Frontal cortex (tissue), 4 donors: ENCODE results near the gene RAD51D. TPM values are rescaled to one million over a fixed set of nuclear protein-coding genes. Genes with fewer than 3 reads are reported as not detected.
A peak's percentile ranks its signal among the peaks of the same experiment; 100 is the strongest.

Source experiments
- DNase-seq, 2 donors: peaks; one replicate each; pipeline ENCODE4 v3.0.0; 2012; ENCODE audit warnings: low spot score in 2 of 2
- FAIRE-seq: peaks from 2 replicates; lab custom pipeline; 2012; peaks lifted over from hg19 to GRCh38; lab: Jason Lieb, UNC
- total RNA-seq: library from RNA; depleted of rRNA; stranded (reverse); fragments of >200 nt; gene quantifications from one replicate; pipeline ENCODE4 v1.2.3, GENCODE V29; 2014
- donor health status: control.
- donor health status: control.
- donor health status: control.

Gene RAD51D
- total RNA-seq, 1 donor from 2014 or later, result 9.8 TPM

DNA sequence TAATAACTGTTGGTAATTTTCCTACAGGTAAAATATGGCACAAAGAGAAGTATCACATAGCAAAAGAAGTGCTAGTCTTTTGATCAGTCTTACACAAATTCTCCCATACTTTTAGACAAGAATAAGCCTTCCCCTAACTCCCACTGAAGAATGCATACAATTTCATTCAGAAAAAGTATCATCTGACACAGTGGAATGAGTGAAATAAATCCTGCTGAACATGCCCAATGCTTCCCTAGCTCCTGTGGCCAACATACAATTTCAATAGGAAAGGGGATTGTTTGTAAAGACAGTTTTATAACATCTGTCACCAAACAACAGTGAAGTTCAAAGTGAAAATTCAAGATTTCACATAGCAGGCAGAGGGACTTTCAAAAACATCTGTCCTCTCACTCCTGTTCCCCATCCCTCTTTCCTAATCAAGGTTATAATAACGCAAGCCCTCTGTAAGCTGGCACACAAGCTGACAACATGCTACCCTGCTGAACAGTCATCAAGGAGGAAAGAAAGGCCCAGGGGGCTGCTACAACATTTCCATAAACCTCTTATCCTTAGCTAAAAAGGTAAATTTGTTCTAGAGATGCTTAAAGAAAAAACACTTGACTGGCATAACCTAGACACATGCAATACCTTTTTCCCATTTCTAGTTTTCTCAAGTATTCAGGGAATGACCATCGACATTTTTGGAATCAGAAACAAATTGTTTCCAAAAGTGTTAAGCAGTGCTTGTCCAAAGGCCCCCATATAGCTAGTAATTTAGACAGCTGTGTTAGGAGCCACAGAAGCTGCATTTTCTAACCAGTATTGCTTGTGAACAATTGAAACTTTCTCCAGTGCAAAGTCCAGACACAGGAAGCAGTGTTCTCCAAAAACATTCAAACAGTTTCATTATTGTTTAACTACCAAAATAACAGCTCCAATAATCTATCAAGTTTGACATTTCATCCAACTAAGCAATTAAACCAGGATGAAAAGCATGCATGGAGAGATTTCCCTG, 44.7 kb downstream of the RAD51D start:
- peak; percentile 26 for FAIRE-seq
- DNase-seq, result no peak

DNA sequence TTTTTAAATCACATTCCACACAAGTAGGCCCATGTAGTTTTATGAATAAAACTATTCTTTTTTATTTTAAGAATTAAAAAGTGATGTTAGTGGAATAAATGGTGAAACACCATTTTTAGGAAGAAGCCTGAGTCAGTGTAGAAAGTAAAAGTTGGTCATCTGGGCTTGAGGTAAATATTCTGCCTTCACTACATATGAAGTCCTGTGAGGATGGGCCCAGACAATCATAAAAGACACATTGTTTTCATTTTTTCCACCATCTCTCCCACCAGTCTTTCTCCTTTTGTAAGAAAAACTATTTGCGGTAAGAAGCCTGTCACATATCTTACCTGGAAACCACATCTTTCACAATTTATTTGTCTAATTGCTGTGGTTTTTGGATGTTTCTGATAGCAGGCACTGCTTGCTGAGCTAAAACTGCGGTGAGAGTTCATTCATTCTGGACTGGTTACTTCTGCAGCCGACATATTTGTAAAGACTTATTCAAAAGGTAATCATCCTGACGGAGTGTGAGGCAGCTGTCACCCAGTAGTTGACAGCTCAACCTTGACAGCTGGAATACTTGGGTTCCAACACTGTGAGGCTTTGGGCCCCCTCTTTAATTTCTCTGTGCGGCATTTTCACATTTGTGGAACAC, 45.6 kb downstream of the RAD51D start:
- no peak for DNase-seq
- FAIRE-seq, result no peak

DNA sequence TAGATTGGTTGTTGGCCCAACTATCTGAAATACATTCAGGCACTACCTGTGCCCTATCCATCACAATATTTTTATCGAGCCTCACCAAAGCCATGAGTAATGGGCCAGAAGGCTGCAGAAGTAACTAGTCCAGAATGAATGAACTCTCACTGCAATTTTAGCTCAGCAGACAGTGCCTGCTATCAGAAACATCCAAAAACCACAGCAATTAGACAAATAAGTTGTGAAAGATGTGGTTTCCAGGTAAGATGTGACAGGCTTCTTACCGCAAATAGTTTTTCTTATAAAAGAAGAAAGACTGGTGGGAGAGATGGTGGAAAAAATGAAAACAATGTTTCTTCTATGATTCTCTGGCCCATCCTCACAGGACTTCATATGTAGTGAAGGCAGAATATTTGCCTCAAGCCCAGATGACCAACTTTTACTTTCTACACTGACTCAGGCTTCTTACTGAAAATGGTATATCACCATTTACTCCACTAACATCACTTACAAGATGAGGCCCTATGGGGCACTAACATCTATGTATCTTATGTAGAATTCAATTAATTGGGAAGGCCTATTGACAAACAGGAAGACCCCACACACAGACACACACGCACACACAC, 46.4 kb downstream of the RAD51D start:
- no peak for DNase-seq
- no peak for FAIRE-seq

DNA sequence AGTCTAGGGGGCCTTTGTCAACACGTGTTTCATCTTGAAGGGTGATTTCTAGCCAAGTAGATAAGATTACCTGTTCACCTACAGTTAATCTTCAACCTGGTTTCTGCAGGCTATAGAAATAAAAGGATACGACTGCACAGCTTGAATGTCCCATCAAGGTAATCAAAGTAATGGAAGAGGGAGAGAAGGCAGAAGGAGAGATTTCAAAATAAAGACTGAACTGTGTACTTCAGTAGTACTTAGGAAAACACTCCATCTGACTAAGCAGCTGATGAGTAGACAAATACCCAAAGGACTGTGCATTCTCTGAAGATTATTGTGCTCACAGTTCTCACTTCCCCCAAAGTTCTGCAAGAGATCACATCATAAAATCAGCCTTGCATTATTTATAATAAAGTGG, 50.3 kb downstream of the RAD51D start:
- DNase-seq, result no peak
- no peak for FAIRE-seq

DNA sequence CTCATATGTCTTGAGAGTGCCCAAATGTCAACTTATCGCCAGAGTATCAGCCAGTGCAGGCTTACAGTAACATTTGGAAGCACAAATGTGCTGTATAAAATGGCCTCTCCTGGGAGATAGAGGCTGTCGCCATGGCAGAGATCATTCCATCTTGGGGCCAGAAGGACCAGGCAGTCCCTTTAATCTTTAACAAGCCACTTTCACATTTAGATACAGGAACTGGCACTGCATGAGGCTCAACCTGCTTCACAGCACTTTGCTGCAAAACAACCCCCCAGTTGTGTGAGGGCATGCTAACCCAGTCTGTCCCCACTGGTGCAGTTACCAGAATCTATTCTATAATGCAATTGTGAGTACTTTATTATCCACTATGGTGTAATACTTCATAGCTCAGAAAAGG, 51.4 kb downstream of the RAD51D start:
- FAIRE-seq (no peak), DNase-seq (no peak)

DNA sequence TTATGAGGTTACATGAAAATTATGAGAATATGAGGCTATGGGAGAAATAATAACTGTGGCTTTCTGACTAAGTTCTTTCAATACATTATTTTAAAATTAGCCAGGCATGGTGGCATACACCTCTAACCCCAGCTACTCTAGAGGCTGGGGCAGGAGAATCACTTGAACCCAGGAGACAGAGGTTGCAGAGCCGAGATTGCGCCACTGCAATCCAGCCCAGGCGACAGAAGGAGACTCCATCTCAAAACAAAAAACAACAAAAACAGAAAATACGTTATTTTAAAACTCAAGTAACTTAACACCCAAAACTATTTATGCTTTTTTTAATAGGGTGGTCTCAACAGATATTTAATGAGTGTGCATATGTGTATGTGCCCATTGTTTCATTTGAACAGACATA, 53.8 kb downstream of the RAD51D start:
- FAIRE-seq, result no peak
- DNase-seq, result no peak

DNA sequence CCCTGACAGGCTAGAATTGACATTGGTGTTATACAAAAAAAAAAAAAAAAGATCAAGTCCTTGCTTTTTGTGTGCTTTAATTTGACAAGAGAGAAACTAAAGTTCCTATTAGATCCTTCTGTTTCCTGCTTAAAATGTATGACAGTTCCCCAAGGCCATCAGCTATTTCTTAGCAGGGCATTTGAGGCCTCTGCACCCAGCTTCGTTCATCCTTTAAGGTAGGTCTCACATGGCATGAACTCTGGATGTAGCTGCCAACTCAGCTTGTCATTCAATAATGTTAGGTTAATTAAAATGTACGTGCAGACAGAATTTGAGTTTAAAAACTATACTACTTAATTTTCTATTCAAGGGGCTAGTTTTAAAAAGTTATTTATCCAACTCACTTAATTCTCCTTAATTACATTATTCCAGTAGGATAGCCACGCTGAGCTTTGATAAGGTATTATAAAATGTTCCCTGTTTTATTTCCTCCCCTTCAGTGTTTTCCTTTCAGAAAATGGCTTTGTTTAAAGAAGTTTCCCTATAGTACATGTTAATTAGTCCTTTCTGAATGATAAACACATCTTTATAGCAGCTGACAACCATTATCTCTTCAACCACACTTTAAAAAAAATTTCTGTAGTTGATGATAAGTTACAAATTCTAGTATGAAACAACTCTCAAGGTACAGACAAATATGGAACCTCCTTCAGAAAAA, 55.0 kb downstream of the RAD51D start:
- FAIRE-seq (no peak), DNase-seq (no peak)

DNA sequence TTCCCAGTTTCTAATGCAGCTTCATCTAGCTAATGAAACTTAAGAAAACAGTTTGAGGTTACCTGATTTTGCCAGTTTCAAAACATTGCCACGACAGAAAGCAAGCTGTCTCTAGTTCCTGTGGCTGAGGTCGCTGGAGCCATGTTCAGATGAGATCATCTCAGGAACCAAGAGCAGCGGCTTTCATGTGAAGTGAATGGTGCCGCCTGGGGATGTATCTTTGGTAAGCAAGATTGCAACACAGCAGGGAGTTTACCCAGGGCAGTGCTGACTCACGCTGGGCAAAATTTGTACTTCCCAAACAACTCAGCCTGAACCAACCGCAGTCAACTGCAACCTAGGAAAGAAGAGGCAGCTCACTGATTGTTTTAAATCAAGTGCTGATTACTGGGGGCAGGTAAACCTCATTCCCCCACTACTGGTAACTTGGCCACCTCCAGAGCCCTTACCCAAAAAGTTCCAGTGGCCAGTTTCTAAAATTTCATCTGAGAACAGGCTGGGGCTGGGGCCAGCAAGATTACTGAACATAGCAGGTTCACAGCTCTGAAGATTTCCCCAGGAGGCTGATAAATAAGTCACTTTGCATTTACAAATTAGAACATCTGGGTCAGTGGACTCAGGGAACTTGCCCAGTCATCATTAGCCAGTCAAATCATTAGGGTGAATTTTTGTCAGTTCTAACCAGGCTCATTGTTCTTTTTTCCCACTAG, 56.0 kb downstream of the RAD51D start, which contains the start of gene RFFL:
Gene RFFL (minus strand): TSS at position 194 of the 710 bp plus-strand sequence. CDS start 37,154 bp downstream, outside the sequence.
- FAIRE-seq (no peak), DNase-seq (peak; percentile 47 to 71)

DNA sequence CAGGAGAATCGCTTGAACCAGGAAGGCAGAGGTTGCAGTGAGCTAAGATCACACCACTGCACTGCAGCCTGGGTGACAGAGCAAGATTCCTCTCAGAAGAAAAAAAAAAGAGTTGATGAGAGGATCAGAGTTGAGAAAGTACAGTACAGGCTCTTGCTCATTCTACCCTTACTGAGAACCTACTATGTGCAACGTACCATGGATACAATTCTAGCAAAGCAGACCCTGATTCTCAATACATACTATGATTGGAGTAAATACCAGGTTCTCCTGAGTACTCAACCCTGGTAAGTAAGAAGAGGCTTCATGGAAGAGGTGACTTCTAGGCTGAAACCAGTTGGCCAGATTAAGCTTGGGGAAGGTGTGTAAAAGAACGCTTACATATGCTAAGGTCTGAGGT, 57.4 kb downstream of the RAD51D start:
- DNase-seq, result no peak
- no peak for FAIRE-seq

DNA sequence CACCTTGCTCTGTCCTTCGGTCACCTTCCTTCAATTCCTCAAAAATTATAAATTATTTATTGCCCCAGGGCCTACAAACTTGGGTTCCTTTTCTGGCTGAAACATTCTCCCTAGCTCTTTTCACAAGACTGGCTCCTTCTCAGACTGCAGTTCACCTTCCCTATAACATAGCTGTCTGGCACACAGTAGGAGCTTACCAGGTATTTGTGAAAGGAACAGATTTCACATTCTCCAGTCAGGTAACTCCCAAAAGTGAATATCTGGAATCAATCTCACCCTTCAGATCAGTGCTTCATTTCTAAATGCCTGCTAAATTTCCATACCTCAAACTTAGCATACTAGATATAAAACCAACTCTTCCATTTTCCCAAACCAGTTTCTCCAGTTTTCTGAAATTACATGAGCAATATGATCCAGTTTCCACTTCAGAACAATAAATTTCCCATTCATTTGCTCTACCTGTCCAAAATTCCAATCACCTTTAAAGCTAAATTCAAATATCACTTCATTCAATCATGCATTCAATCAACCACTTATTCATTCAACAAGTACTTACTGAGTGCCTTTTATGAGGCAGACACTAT, 62.2 kb downstream of the RAD51D start:
- no peak for FAIRE-seq
- DNase-seq, result no peak

DNA sequence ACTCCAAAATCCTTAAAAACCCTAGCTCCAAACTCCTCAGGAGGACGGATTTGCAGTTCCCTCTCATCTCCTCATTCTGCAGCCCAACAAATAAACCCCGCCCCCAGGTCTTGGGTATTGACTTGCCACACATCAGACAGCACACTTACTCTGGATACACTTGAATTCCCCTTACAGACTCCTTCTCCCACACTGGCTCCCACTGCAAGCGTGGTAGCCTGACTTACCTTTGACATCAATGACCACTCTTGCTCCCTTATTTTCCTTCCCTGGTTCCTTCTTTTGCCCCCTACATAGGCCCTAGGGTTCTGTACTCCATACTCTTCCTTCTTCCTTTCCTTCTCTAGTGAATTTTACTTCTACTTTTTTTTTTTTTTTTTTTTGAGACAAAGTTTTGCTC, 63.6 kb downstream of the RAD51D start:
- no peak for FAIRE-seq
- DNase-seq, result no peak

DNA sequence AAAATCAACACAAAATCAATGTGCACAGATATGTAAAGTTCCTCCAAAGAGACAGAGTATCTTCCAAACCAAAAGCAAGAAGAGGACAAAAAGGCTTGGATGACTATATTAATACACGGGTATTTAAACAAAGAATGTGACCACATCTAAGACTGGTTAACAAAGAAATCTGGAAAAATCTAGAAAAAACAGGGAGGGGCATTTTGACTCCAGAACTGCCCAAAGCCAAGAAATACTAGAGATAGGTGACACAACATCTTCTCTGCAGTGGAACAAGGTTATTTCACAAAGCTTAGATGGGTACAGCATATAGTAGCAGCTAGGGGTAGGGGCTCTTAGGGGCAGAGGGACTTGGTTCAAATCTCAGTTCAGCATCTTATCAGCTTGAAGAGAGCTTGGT, 66.5 kb downstream of the RAD51D start:
- no peak for FAIRE-seq
- DNase-seq, result no peak

DNA sequence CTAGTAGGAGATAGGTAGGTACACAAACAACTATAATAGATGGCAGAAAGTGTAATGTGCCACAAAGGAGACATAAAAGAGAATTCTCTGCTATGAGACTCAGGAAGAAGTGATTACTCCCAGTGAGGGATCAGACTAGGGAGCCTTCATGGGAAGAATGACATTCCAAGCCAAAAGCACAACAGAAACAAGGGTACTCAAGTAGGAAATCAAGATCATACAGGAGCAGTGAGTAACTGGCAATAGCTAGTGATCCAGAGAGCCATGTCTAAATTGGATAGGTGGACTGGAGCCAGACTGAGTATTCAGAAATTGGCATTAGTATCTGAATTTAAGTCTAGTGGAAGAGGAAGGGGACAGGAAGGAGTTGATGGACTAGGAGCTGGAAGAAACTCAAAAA, 66.9 kb downstream of the RAD51D start:
- DNase-seq, result no peak
- no peak for FAIRE-seq

DNA sequence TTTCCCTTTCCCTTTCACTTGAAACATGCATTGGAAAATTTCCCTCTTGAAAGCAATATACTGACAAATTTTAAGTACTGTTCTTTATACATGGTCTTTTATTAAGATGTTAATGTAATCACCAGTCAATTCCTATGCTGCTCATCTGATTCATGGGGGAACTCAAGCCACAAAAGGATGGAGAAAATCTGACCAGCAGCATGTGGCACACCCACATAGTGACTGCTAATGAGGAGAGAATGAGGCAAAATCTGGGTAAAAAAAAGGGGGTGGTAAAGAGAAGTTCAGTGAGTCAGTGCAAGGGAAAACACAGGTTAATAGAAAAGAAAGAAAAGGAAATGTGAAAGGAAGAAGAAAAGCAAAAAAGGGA, 67.4 kb downstream of the RAD51D start:
- FAIRE-seq (no peak), DNase-seq (no peak)

DNA sequence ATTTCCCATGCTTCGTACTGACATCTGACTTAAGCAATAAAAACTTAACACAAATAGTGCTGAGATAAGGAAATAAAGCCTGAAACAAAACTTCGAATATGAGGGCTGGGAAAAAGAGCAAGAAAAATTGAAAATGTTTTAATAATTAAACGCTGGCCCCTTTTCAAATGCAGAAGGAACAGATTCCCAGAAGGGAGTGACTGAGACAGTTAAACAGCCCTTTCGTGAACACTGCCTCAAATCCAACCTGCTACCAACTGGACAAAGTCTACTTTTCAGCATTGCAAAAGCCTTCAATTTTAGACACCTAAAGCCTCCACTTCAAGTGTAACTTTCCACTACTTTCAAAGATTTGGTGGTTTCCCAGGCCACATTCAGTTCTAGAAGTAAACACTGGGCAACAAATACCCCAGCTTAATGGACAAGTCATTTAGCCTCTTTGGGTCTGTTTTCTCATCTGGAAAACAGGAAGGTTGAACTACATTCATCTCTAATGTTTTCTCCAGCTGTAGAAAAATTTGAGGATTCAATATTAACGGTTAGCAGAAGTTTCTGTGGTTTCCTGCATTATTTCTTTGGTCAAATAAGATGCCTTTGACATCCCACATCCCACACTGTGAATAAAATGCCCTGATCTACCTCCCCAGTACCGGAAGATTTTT, 68.0 kb downstream of the RAD51D start:
- DNase-seq, result no peak
- no peak for FAIRE-seq

DNA sequence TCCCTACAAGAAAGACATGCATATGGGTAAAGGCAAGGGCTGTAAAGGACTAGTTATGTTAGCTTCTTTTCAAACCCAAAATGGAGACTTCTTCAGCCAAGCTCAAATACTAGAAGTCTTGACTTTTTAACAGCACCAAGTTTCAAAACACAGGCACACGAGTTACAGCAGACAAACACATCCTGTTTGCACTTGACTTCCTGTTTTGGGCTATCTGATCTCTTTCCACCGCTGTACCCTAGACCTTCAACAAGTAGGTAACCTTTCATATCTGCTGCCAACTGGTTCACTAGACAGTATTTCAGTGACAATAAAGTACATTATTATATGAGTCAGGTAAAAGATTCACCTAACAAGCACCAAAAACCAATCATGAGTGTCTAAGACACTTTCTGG, 68.5 kb downstream of the RAD51D start:
- FAIRE-seq, result no peak
- no peak for DNase-seq

DNA sequence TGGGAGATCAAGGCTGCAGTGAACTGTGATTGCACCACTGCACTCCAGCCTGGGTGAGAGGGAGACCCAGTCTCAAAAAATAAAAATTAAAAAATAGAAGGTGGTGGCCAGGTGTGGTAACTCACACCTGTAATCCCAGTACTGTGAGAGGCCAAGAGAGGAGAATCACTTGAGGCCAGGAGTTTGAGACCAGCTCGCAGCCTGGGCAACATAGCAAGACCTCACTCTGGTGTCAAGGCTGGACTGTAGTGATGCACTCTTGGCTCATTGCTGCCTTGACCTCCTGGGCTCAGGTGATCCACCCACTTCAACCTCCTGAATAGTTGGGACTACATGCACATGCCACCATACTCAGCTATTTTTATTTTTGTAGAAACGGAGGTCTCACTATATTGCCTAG, 69.5 kb downstream of the RAD51D start:
- FAIRE-seq (no peak), DNase-seq (no peak)

DNA sequence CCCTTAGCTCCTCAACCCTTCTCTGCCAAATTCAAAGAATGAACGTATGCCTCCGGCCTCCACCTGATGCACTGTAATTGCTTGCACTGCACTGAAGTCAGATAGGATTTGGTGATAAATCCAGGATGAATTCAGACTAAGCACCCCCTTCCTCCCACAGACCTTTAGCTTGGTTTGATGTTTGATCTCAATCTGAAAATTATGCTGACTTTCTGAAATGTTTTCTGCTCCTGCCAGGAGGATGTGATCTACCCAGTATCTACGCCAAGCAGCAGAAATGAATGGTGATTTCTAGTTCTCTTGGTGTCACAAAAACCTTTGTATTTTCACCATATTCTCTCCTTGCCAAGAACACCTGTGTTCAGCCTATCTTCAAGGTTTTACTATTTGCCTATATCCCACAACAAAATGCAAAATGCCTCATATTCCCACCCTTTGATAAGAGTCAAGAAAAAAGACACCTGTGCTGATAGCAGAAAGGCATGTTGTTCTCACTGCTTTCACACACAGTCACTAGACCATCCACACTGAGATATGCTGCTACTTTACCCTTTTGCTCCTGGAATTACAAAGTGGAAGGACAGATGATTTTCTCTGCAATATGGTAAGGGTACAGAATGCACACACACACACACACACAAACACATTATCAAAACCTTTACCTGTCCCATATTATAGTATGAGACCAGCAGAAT, 70.8 kb downstream of the RAD51D start:
- FAIRE-seq (no peak), DNase-seq (no peak)
